Osteoblast (primary cell): ENCODE results near the gene CLDN16. TPM values are rescaled to one million over a fixed set of nuclear protein-coding genes. Genes with fewer than 3 reads are reported as not detected.

Experiments
- DNase-seq: peaks from one replicate; pipeline ENCODE4 v3.0.0; 2011; ENCODE audit warnings: low spot score, mixed read lengths; ENCODE audit not compliant: insufficient read length; ENCODE audit errors: missing footprints
- H2AFZ ChIP-seq: 2 replicates; pipeline ENCODE4 v1.6.0; 2011; ENCODE audit warnings: mild to moderate bottlenecking, low read length
- H3K27ac ChIP-seq: 2 replicates; pipeline ENCODE4 v1.5.1; 2011; ENCODE audit warnings: mild to moderate bottlenecking, low read depth, low read length, moderate library complexity
- H3K27me3 ChIP-seq: 2 replicates; pipeline ENCODE4 v1.6.0; 2012; ENCODE audit warnings: mild to moderate bottlenecking, control low read depth, inconsistent platforms, low read length, moderate library complexity; ENCODE audit not compliant: insufficient read depth
- H3K36me3 ChIP-seq: 2 replicates; pipeline ENCODE4 v1.5.1; 2011; ENCODE audit warnings: mild to moderate bottlenecking, low read length, control low read depth, moderate library complexity; ENCODE audit not compliant: insufficient read depth
- H3K4me1 ChIP-seq: 2 replicates; pipeline ENCODE4 v1.5.1; 2011; ENCODE audit warnings: mild to moderate bottlenecking, low read length, control low read depth, moderate library complexity; ENCODE audit not compliant: insufficient read depth
- H3K4me2 ChIP-seq: 2 replicates; pipeline ENCODE4 v1.6.0; 2011; ENCODE audit warnings: mild to moderate bottlenecking, low read length; ENCODE audit not compliant: insufficient read depth
- H3K4me3 ChIP-seq: fragments of 200-600 bp; sonication (generic); 3 replicates; pipeline ENCODE4 v1.5.1; 2012; ENCODE audit warnings: mild to moderate bottlenecking, low read length, inconsistent platforms; ENCODE audit not compliant: insufficient read depth
- H3K79me2 ChIP-seq: 2 replicates; pipeline ENCODE4 v1.6.0; 2012; ENCODE audit warnings: mild to moderate bottlenecking, low read length, control low read depth, inconsistent platforms; ENCODE audit not compliant: insufficient read depth
- H3K9me3 ChIP-seq: 2 replicates; pipeline ENCODE4 v1.5.1; 2011; ENCODE audit warnings: low read depth, low read length, control low read depth
- H4K20me1 ChIP-seq: 2 replicates; pipeline ENCODE4 v1.6.0; 2012; ENCODE audit warnings: mild to moderate bottlenecking, low read length, control low read depth; ENCODE audit not compliant: insufficient read depth
- total RNA-seq: library from RNA; depleted of rRNA; stranded (reverse); fragments of >200 nt; gene quantifications from 2 replicates; pipeline ENCODE4 v1.2.3, GENCODE V29; 2012
- TF ChIP-seq, protein P1 (sequence below): IDR thresholded peaks from 2 replicates; pipeline ENCODE4 v1.5.1; 2011; ENCODE audit warnings: mild to moderate bottlenecking, low read depth, low read length, moderate library complexity; ENCODE audit errors: extremely low read depth

CLDN16 gene
- total RNA-seq, 1 donor: not detected

GRCh38 chr3:190356246-190356645, 31.7 kb upstream of the CLDN16 start:
- no peaks in the 10 kb centered on the region for H3K27me3 ChIP-seq
- H3K4me1 ChIP-seq: peaks cover 2% of the 10 kb centered on the region
- TF ChIP-seq, protein P1, sequence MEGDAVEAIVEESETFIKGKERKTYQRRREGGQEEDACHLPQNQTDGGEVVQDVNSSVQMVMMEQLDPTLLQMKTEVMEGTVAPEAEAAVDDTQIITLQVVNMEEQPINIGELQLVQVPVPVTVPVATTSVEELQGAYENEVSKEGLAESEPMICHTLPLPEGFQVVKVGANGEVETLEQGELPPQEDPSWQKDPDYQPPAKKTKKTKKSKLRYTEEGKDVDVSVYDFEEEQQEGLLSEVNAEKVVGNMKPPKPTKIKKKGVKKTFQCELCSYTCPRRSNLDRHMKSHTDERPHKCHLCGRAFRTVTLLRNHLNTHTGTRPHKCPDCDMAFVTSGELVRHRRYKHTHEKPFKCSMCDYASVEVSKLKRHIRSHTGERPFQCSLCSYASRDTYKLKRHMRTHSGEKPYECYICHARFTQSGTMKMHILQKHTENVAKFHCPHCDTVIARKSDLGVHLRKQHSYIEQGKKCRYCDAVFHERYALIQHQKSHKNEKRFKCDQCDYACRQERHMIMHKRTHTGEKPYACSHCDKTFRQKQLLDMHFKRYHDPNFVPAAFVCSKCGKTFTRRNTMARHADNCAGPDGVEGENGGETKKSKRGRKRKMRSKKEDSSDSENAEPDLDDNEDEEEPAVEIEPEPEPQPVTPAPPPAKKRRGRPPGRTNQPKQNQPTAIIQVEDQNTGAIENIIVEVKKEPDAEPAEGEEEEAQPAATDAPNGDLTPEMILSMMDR: no peak
- no peaks in the 10 kb centered on the region for H4K20me1 ChIP-seq
- H3K79me2 ChIP-seq: no peaks in the 10 kb centered on the region
- H3K4me3 ChIP-seq: no peak overlapping the region
- no peak overlapping the region for H2AFZ ChIP-seq
- H3K9me3 ChIP-seq: peaks cover 4% of the 10 kb centered on the region
- H3K4me2 ChIP-seq: no peak overlapping the region
- no peaks in the 10 kb centered on the region for H3K36me3 ChIP-seq
- DNase-seq: no peak
- H3K27ac ChIP-seq: no peak overlapping the region

DNA sequence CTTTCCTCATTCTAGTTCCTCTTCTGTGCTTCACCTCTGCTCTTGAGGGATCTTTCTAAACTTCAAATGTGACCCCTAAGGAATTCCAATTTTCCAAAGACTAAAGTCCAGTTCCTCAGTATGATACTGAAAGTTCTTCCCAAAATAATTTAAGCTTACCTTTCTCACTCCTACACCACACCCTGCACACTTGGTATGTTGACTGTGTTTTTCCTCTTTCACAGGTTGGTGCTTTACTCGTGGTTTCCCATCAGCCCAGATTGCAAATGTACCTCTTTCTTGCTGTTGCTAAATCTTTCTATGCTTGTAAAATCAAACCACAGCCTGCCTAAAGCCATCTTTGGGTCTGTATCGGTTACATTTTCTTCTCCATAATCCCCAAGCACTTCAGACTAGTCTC, 30.5 kb upstream of the CLDN16 start:
- H4K20me1 ChIP-seq: no peaks in the 10 kb centered on the region
- no peak overlapping the region for H3K27ac ChIP-seq
- no peaks in the 10 kb centered on the region for H3K36me3 ChIP-seq
- H3K4me1 ChIP-seq: peaks cover 2% of the 10 kb centered on the region
- H2AFZ ChIP-seq: peak overlapping the region; percentile 48
- H3K4me3 ChIP-seq: no peak overlapping the region
- DNase-seq: no peak
- H3K4me2 ChIP-seq: peak overlapping the region; percentile 42
- H3K27me3 ChIP-seq: no peaks in the 10 kb centered on the region
- H3K9me3 ChIP-seq: peaks cover 4% of the 10 kb centered on the region
- TF ChIP-seq, protein P1: no peak
- no peaks in the 10 kb centered on the region for H3K79me2 ChIP-seq

DNA sequence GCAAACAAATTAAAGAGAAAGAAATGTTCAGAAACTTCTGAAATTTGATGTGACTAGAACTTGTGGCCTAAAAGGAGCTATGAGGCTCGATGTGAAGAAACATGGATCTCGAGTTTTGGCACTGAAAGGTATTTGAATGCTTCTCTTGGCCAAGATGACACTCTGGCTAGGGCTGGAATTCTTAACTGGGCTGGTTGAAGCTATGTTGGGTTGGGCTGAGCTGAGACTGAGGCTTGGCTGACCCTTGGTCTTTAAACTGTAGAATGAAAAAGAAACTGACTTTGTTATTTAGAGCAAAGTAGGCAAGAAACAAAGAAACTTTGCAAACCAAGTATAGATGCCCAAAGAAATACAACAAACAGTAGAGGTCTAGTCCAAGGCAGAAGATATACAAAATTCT, 28.1 kb upstream of the CLDN16 start:
- Histone ChIP-seq H3K9me3 (no peaks in the 10 kb centered on the region), H3K4me2 (no peak overlapping the region), H3K36me3 (no peaks in the 10 kb centered on the region), H3K27ac (no peak overlapping the region), H3K79me2 (no peaks in the 10 kb centered on the region), H4K20me1 (no peaks in the 10 kb centered on the region), H3K4me1 (peaks cover 2% of the 10 kb centered on the region), H3K27me3 (no peaks in the 10 kb centered on the region), H3K4me3 (no peak overlapping the region), H2AFZ (peak overlapping the region; percentile 17)
- TF ChIP-seq, protein P1: no peak
- no peak for DNase-seq

GRCh38 chr3:190360228-190360627, 27.7 kb upstream of the CLDN16 start:
- no peak for DNase-seq
- H3K4me2 ChIP-seq: no peak overlapping the region
- H2AFZ ChIP-seq: peak overlapping the region; percentile 17
- no peak overlapping the region for H3K4me3 ChIP-seq
- no peaks in the 10 kb centered on the region for H3K27me3 ChIP-seq
- H3K36me3 ChIP-seq: no peaks in the 10 kb centered on the region
- H3K79me2 ChIP-seq: no peaks in the 10 kb centered on the region
- peaks cover 2% of the 10 kb centered on the region for H3K4me1 ChIP-seq
- no peak overlapping the region for H3K27ac ChIP-seq
- no peaks in the 10 kb centered on the region for H3K9me3 ChIP-seq
- TF ChIP-seq, protein P1: no peak
- H4K20me1 ChIP-seq: no peaks in the 10 kb centered on the region
